ENCODE results near the gene KCNK4.

Gene KCNK4

GRCh38 chr11:64249563-64250414 is 41.3 kb upstream of the KCNK4 start:
- H3K4me3 ChIP-seq (replicated peaks in 1 of 2; ENCODE audit: low read depth in 2 of 2, low read length in 2 of 2) = no peak overlapping the region
- TF ChIP-seq CTCF (IDR thresholded peaks at IDR 0.05; ENCODE audit: low read depth, low read length) = no peak
- no peak for DNase-seq (ENCODE audit: low read depth in 2 of 2)

- peak overlapping the region; percentile 57 to 85 for H3K4me3 ChIP-seq (replicated peaks in 1 of 2; ENCODE audit: low read depth in 2 of 2, low read length in 2 of 2)
- DNase-seq (ENCODE audit: low read depth in 2 of 2) = no peak
Observed at GRCh38 chr11:64250415-64251015, 40.6 kb upstream of the KCNK4 start.

GRCh38 chr11:64251016-64251752 is 39.9 kb upstream of the KCNK4 start, which contains the start of gene PLCB3:
PLCB3 (plus strand) TSS chr11:64251530; CDS start chr11:64251650, 120 bp downstream.
- TF ChIP-seq CTCF (IDR thresholded peaks at IDR 0.05; ENCODE audit: low read depth, low read length) = peak; percentile 39
- DNase-seq (ENCODE audit: low read depth in 2 of 2) = peak; percentile 38 to 61
- peak within 1 kb of the TSS; percentile 78 to 85 for H3K4me3 ChIP-seq (replicated peaks in 1 of 2; ENCODE audit: low read depth in 2 of 2, low read length in 2 of 2)

More at GRCh38 chr11:64250415-64251015, 40.6 kb upstream of the KCNK4 start:
- TF ChIP-seq CTCF (IDR thresholded peaks at IDR 0.05; ENCODE audit: low read depth, low read length) = no peak

GRCh38 chr11:64251753-64252002 is 39.4 kb upstream of the KCNK4 start:
- TF ChIP-seq CTCF (IDR thresholded peaks at IDR 0.05; ENCODE audit: low read depth, low read length) = no peak
- no peak for DNase-seq (ENCODE audit: low read depth in 2 of 2)
- H3K4me3 ChIP-seq (replicated peaks in 1 of 2; ENCODE audit: low read depth in 2 of 2, low read length in 2 of 2) = peak overlapping the region; percentile 78 to 85

- DNase-seq (ENCODE audit: low read depth in 2 of 2) = peak; percentile 52 to 57
- TF ChIP-seq CTCF (IDR thresholded peaks at IDR 0.05; ENCODE audit: low read depth, low read length) = peak; percentile 46
Observed at GRCh38 chr11:64252003-64252872, 38.9 kb upstream of the KCNK4 start.

GRCh38 chr11:64253043-64253442 is 38.1 kb upstream of the KCNK4 start:
- no peak for TF ChIP-seq CTCF (IDR thresholded peaks at IDR 0.05; ENCODE audit: low read depth, low read length)
- no peak for DNase-seq (ENCODE audit: low read depth in 2 of 2)
- peak overlapping the region; percentile 78 to 85 for H3K4me3 ChIP-seq (replicated peaks in 1 of 2; ENCODE audit: low read depth in 2 of 2, low read length in 2 of 2)

More at GRCh38 chr11:64252003-64252872, 38.9 kb upstream of the KCNK4 start:
- peak overlapping the region; percentile 78 to 85 for H3K4me3 ChIP-seq (replicated peaks in 1 of 2; ENCODE audit: low read depth in 2 of 2, low read length in 2 of 2)

Data from cardiac fibroblast (primary cell).